DMS 273 (cell line): ENCODE results near the gene ZNF358.

ENCODE experiments used
- DNase-seq: peaks from one replicate; lab custom pipeline; 2025; ENCODE audit not compliant: unreplicated experiment; lab: John Stamatoyannopoulos, UW

ZNF358 gene

DNA sequence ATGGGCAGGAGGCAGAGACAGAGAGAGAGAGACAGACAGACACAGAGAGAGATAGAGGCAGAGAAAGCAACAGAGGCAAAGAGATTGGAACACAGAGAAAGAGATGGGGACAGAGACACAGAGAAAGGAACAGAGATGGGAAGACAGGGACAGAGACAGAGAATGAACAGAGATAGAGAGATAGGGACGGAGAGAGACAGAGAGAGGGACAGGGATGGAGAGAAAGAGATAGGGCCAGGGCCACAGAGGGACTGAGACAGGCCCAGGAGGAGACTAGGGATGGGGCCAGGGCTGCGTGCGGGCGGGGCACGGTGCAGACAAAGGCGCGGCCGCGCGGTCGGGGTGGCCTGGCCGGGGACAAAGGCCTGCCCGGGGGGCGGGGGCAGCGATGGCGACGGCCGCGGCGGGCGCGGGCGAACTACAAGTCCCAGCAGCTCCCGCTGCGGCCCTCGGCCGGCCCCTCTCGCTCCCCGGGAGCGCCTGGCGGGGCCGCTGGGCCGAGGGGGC, at the start of gene ZNF358:
ZNF358 (plus strand) TSS at position 459 of the 507 bp plus-strand sequence. CDS start 3,140 bp downstream, outside the sequence.
- DNase-seq: peak; percentile 88

DNA sequence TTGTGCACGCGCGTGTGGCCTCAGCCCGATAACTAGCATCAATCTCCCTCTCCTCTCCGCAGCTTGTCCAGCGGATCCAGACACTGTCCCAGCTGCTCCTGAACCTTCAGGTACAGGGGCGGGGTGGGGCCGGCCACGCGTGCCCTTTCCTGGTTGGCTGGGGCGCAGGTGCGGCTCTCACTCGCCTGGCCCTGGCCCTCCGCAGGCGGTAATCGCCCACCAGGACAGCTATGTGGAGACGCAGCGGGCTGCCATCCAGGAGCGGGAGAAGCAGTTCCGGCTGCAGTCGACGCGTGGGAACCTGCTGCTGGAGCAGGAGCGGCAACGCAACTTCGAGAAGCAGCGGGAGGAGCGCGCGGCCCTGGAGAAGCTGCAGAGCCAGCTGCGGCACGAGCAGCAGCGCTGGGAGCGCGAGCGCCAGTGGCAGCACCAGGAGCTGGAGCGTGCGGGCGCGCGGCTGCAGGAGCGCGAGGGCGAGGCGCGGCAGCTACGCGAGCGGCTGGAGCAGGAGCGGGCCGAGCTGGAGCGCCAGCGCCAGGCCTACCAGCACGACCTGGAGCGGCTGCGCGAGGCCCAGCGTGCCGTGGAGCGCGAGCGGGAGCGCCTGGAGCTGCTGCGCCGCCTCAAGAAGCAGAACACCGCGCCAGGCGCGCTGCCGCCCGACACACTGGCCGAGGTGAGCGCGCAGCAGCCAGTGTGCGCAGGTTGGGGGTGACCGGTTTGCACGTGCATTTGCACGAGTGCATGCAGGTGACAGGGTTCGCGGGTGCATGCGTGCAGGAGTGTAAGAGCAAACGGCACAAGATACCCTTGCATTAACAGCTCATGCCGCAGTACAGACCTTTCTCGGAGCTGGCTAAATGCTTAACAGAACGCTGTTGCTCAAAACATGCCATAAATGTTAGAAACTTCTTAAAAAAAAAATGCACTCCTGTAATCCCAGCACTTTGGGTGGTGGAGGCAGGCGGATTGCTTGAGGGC, 48.6 kb upstream of the ZNF358 start:
- no peak for DNase-seq

DNA sequence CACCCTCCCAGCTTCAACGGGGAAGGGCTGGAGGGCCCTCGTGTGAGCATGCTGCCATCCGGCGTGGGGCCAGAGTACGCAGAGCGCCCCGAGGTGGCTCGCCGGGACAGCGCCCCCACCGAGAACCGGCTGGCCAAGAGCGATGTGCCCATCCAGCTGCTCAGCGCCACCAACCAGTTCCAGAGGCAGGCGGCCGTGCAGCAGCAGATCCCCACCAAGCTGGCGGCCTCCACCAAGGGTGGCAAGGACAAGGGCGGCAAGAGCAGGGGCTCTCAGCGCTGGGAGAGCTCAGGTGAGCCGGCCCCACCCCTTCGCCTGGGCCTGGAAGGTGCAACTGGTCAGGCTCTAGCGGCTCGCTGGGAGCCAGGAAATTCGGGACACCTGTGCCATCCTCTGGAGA, 47.1 kb upstream of the ZNF358 start:
- DNase-seq: no peak

DNA sequence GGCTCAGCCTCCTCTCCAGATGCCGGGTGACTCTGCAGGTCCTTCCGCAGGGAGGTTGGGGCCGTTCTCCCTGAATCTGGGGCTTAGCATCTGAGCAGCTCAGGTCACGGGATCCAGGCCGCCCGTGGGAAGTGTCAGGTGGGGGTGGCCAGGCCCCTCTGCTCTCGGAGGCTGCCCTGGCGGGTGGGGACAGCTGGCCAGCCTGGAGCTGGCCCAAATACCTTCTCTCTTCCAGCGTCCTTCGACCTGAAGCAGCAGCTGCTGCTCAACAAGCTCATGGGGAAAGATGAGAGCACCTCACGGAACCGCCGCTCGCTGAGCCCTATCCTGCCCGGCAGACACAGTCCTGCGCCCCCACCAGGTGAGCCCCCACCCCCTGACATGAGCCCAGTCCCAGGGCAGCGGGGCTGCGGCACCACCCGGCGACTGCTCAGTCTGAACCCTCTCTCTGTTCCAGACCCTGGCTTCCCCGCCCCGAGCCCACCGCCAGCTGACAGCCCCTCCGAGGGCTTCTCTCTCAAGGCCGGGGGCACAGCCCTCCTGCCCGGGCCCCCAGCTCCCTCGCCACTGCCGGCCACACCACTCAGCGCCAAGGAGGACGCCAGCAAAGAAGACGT, 46.1 kb upstream of the ZNF358 start:
- no peak for DNase-seq

DNA sequence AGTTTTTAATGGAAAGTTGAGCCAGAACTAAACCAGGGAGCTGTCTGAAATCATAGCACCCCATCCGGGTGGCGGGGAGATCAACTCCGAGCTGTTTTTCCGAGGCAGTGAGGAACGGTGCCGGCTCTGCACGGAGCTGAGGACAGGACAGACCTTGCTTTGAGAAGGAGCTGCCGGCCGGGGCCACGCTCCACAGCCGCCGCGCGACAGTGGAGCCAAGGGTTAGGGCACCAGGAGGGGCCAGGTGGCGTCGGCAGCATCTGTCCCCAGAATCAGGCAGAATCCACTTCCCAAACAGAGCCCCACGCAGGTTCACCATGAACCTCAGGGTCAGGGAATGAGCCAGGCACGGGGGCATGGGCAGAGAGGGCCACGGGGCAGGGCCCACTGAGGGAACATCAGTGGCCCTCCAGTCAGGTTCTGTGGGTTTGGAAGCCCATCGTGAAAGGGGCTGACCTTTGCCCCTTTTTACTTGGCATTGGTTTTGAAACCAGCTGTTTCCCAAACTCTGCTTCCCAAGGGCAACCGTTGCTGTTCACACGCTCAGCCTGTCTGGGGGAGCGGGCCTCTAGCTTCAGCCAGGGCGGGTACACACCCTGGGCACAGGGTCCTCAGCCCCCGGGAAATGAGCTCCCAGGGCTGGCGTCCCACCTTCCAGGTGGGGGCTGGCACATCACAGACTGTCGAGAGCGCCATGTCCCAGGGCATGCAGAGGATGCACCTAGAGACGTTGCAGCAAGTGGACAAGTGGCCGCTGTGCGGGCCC, 45.2 kb upstream of the ZNF358 start:
- DNase-seq: no peak

DNA sequence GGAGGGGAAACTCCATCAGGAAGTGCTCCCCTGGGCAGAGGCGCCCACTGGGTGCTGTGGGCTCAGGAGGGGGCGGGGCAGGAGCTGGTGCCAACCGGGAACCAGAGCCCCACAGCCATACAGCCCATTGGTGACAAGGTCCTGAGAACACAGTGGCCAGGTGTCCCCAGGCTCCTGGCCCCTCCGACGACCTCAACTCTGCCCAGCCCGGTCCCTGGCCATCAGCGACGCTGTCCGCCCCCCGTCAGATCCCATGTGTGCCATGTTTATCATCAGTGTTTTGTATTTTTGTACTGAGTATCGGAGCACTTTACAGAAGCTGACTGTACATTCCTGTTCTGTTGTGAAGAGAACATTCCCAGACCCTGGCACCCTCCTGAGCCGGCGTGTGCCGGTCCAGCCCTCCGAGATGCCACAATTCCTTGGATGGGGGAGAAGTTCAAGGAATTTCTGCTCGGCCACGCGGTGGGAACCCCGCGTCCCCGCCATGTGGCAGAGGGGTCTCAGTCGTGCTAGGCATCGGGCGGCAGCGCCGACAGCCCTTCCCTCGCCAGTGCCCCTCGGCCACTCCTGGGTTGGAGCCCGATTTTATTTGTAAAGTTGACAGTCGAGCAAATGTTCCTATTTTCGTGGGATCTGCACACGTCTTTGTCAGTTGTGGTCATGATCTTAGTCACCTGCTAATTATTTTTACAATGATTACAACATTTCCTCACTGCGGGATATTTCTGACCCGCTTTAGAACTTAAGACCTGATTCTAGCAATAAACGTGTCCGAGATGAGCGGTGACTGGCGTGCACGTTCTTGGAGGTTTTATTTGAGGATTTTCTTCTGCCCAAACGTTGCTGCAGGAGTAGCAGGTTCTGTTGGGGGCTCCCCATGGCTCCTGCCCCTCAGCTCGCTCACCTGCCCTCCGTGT, 43.9 kb upstream of the ZNF358 start:
- DNase-seq: no peak

DNA sequence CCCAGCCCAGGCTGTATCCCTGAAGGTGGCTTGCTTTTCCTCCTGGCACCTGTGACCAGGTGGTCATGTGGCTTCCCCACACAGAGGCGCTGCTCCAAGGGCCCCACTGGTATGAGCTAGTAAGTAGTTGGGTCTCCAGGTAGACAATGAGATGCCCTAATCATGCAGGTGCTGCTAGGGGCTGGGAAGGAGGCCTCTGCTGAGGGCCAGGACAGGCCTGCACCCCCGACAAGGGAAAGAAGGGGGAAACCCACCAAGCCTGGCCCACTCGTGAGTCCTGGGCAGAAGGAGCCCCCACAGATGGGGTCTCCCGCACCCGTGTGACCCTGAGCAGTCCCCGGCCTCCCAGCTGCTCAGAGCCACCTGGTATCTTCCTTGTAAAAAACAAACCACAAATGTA, 40.2 kb upstream of the ZNF358 start:
- no peak for DNase-seq

DNA sequence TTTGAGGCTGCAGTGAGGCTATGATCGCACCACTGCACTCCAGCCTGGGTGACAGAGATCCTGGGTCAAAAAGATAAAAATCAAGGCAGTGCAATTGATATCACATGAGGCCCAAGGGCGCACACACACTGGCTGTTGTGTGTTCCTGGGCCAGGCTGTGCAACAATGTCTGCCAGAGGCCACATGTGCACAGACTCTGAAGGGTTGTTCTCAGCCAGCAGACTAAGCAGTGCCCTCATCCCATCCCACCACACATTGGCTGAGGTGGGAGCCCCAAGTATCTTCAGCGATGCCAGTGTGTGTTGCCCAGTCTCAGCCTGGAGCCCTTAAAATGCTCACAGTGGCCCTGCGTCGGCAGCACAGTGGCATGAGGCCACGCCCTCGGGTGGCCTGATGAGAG, 39.7 kb upstream of the ZNF358 start:
- no peak for DNase-seq

DNA sequence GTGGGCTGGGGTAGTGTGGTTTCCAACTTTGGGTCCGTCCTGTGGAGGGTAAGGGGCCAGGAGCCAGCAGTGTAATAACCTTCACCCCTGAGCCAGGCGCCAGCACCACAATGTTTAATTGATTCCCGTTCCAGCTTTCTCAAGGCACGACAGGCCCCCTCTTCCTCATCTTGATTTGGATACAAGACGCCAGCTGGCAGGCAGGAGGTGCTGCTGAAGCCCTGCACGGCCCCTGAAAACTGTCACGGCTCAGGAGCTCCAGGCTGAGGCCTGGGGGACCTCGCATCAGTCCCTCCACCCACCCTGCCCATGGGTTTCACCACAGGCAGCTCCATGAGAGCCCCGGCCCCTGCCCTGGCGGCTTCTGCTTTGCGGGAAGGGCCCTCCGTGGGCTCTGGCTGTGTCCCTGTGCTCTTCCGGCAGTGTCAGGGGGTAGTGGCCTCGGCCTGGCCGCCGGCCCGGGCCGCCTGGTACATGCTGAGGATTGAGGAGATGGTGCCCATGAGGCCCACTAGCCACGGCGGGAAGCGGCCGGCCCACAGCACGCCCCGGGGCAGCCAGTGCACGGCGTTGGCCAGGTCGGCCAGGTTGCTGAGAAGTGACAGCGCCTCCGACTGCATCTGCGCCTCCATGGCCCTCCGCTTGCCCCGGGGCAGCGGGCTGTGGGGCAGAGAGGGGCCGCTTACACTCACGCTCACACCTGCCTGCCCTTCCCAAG, 39.0 kb upstream of the ZNF358 start:
- DNase-seq: no peak

DNA sequence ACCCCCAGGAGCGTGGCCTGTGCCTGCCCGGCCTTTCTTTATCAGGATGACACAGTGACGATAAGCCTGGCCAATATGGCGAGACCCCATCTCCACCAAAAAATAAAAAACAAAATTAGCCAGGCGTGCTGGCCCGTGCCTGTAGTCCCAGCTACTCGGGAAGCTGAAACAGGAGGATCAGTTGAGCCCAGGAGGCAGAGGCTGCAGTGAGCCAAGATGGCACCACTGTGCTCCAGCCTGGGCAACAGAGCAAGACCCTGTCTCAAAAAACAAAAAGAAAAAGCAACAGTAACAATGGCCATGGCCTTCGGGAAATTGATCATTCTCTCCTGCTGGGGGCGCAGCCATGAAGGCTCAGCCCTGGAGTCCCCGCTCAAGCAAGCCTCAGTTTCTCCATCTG, 38.1 kb upstream of the ZNF358 start:
- DNase-seq: no peak

DNA sequence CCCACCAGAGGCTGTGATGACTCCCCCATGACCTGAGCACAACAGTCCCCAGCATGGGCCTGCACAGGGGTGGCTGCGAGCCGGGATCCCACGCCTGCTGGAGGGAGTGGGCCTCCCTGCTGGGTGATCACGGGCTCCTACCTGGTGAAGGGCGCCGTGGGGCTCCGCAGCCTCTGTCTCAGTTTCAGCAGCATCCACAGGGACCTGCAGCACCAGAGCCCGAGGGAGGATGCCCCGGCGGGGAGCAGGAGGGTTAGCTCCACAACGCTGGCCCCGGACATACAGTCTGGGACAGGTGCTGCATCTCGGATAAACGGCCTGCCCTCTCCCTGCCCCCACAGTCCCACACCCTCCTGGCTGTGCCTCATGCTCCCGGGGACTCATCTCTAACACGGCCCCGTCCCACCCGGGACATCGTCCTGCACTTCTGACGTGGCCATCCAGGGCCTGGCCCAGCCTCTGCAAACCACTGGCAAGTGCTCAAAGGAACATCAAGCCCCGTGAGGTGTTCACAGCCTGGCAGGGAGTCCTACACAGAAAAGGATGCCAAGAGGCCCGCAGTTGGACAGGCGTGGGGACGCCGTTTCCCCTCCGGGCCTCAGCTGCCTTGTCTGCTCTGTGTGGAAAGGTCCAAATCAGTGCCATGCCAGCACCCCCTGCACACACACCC, 37.6 kb upstream of the ZNF358 start:
- no peak for DNase-seq

DNA sequence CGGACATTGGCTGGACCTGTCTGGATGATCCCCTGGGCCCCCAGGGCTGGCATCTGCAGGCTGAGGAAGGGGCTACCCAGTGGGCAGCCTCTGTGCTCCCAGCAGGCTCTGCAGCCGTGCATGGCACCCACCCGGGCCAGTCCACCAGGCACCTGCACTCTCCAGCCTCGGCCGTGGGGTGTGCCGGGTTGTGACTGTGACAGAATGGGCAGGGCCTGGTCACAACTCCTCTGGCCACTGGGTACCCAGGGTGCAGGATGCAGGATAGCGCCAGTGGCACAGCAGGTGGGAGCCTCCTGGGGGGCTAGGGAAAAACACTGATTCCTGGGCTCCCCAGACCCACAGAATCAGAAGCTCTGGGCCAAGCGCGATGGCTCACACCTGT, 37.1 kb upstream of the ZNF358 start:
- no peak for DNase-seq

DNA sequence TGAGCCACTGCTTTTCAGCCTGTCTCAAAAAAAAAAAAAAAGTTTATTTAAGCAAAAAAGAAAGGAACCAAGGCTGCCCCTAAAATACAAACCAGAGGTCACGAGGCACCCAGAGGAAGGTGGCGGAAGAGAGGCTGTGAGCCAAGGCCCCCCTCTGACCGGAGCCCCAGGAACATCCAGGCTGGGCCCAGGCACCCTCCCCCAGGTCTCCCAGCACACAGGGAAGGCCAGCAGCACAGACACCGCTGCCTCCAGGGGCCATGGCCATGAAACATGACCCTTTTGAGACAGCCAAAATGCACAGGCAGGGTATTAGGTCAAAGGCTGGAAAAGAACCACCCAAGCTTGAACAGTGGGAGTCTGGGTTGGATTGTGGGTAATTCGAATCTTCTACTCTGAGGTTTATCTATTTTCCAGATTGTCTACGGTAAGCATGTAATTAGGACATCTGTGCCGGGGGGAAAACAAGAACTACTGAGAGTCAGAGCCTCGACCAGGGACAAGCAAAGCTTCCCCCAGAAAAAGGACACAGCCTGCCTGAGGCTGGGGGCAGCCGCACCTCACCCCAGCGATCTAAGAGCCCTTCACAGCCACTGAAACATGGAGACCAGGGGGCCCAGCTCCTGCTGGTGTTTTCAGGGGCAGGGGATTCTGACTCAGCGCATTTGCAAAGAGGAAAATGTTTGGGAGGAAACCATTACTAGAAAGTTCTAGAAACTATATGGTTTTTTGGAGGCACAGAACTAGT, 35.5 kb upstream of the ZNF358 start:
- no peak for DNase-seq

DNA sequence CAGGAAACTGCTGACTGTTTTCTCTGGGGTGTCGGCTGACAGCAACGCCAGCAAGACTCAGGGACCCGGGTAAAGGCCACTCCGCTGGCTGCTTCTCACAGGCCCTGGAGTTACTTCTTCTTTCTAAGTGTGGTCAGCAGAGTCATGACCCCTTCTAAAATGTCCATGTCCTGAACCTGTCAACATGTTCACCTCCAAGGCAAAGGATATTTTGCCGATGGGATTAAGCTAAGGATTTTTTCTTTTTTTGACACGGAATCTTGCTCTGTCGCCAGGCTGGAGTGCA, 35.0 kb upstream of the ZNF358 start:
- no peak for DNase-seq

DNA sequence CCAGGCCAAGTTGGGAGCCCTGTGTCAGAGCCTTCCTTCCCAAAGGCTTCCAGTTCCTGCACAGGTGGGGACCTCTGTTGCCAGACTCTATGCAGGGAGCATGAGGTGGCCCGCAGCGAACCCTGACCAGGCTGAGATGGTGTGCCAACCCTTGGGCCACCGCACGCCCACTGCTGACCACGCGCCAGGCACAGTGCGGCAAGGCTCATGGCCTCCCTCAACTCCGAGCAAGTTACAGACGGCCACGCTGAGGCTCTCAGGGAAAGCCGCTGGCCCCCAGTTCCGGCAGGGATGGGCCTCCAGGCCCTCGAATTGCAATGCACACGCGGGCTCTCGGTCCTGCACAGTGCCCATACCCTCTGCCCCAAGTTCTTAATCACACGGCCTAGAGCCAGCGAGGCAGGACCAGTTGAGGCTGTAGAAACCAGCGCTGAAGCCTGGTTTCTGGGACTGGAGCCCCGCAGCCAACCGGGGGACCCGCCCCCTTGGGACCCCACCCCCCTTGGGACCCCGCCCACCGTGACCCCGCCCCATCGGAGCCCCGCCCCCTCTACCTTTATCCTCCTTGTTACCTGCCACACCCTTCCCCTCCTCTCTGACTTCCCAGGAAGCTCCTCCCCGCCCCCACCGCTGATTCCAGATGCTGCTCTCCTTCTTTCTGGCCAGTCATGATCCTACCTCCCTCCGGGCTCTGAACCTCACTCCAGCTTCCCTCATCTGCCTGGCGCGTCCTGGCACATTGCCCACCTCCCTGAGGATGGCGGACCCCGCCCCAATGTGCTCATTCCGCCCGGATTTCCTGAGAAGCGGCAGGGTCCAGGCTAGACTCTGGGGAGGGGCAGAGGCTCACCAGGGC, 33.1 kb upstream of the ZNF358 start:
- DNase-seq: no peak

DNA sequence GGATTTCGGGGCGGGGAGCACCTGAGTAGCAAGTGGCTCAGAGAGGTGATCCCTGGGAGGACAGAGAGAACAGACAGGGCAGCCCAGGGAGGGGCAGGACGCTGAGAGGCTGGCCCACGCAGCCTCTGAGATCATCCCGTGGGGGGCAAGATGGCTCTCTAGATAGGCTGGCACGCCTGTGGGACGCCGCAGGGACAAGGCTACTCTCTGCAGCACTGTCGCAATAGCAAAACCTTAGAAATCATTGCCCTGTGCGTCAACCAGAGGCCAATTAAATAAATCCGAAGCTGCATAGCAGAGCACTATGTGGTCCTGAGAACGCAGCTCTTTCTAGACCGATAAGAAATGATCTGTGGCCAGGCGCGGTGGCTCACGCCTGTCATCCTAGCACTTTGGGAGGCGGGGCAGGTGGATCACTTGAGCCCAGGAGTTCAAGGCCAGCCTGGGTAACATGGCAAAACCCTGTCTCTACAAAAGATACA, 32.1 kb upstream of the ZNF358 start:
- no peak for DNase-seq

DNA sequence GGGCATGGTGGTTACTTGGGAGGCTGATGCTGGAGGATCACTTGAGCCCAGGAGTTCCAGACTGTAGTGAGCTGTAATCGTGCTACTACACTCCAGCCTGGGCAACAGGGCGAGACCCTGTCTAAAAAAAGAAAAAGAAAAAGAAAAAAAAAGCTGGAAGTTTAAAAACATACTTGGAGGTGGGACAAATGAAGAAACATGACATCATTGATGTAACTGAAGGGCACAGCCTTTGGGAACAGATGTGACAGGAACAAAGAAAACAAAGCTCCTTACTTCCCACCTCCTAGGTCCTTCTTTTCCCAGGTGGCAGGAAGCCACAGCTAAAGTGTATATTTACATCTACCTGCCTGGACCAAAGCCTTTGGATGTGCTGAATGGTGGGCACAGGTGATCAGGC, 29.0 kb upstream of the ZNF358 start:
- DNase-seq: no peak
